Stomach (tissue), 9 donors: ENCODE data around the gene CDRT4. TPM values are rescaled to one million over a fixed set of nuclear protein-coding genes. Genes with fewer than 3 reads are reported as not detected.

ENCODE experiments used
- DNase-seq, 2 donors: peaks; one replicate each; pipeline versions ENCODE4 v3.0.0 to v3.0.0-alpha.2; 2013 to 2019
- H3K27ac ChIP-seq, 5 donors: fragments of 200-600 bp in 4 of 5; sonication (generic) in 4 of 5; one replicate each; pipeline ENCODE4 v1.5.1; 2013 to 2019; ENCODE audit warnings: mild to moderate bottlenecking in 1 of 5, moderate library complexity in 1 of 5
- H3K27me3 ChIP-seq, 3 donors: fragments of 200-600 bp; sonication (generic); one replicate each; pipeline ENCODE4 v1.5.1; 2017 to 2019; ENCODE audit warnings: mixed run types in 1 of 3
- H3K36me3 ChIP-seq, 4 donors: fragments of 200-600 bp; sonication (generic); 1 replicate in 3 of 4; 2 replicates in 1 of 4; pipeline ENCODE4 v1.5.1; 2016 to 2019
- H3K4me1 ChIP-seq, 4 donors: fragments of 200-600 bp; sonication (generic); one replicate each; pipeline ENCODE4 v1.5.1; 2016 to 2019
- H3K4me3 ChIP-seq, 4 donors: fragments of 200-600 bp; sonication (generic) in 3 of 4; one replicate each; pipeline ENCODE4 v1.5.1; 2016 to 2019; ENCODE audit warnings: mild to moderate bottlenecking in 1 of 4
- H3K9me3 ChIP-seq, 4 donors: fragments of 200-600 bp; sonication (generic); one replicate each; pipeline ENCODE4 v1.5.1; 2016 to 2019
- EP300 ChIP-seq: sonication (generic); formaldehyde crosslinking; IDR thresholded peaks from one replicate; pipeline ENCODE4 v1.6.1; 2017; ENCODE audit warnings: antibody characterized with exemption
- POLR2A ChIP-seq, 4 donors: fragments of 450-650 bp; IDR thresholded peaks; one replicate each; pipeline ENCODE4 v1.6.1; 2016; ENCODE audit warnings: antibody characterized with exemption in 4 of 4, control low read depth in 2 of 4, mild to moderate bottlenecking in 1 of 4, moderate library complexity in 1 of 4
- POLR2AphosphoS5 ChIP-seq, 3 donors: sonication (generic); formaldehyde crosslinking; IDR thresholded peaks; one replicate each; pipeline ENCODE4 v1.6.1; 2016; ENCODE audit warnings: antibody characterized with exemption in 3 of 3
- WGBS, 5 donors: extraction: QIAGEN DNeasy Blood & Tissue Kit in 3 of 5; methylation state at CpG; one replicate each; pipeline versions ENCODE4 v1.1.5 to v1.1.7; 2013 to 2018; 5-methylcytosine and 5-hydroxymethylcytosine counted together
- intact Hi-C: fragments of 100-400 bp; cut with DNase I; formaldehyde crosslinking; loops from one replicate; pipeline ENCODE4 v1.15.1; 2023; ENCODE audit warnings: low total_unique reads
- polyA plus RNA-seq, 3 donors: library from polyadenylated mRNA; stranded (reverse); fragments of 200-250 nt; gene quantifications; one replicate each; pipeline ENCODE4 v1.2.3, GENCODE V29; 2013
- total RNA-seq, 5 donors: library from RNA; depleted of rRNA; stranded (reverse); fragments of >200 nt; gene quantifications; one replicate each; pipeline versions ENCODE4 v1.1.0 to v1.2.3, GENCODE V29; 2014 to 2016
- TF ChIP-seq, protein P1 (sequence below), 7 experiments: fragments of 450-650 bp in 4 of 7; fragments of 200-600 bp in 3 of 7; sonication (generic) in 3 of 7; IDR thresholded peaks; one replicate each; pipeline ENCODE4 v1.5.1; 2016 to 2019; ENCODE audit warnings: antibody characterized with exemption in 7 of 7, control low read depth in 2 of 7, mild to moderate bottlenecking in 1 of 7
- donor health status: healthy with polysubstance abuse.
- donor health status: Bipolar disorder and iron deficiency.
- donor health status: healthy.

CDRT4 gene
- total and polyA plus RNA-seq, 8 donors: 1.5 to 12.8 (median 4.7) TPM; not detected in 2

- TF ChIP-seq POLR2AphosphoS5 (IDR thresholded peaks at IDR 0.05): peak in 1 of 3 donors; percentile 6
- TF ChIP-seq, protein P1, sequence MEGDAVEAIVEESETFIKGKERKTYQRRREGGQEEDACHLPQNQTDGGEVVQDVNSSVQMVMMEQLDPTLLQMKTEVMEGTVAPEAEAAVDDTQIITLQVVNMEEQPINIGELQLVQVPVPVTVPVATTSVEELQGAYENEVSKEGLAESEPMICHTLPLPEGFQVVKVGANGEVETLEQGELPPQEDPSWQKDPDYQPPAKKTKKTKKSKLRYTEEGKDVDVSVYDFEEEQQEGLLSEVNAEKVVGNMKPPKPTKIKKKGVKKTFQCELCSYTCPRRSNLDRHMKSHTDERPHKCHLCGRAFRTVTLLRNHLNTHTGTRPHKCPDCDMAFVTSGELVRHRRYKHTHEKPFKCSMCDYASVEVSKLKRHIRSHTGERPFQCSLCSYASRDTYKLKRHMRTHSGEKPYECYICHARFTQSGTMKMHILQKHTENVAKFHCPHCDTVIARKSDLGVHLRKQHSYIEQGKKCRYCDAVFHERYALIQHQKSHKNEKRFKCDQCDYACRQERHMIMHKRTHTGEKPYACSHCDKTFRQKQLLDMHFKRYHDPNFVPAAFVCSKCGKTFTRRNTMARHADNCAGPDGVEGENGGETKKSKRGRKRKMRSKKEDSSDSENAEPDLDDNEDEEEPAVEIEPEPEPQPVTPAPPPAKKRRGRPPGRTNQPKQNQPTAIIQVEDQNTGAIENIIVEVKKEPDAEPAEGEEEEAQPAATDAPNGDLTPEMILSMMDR (IDR thresholded peaks at IDR 0.05): no peak
- no peaks in the 10 kb centered on the region for H3K27me3 ChIP-seq
- no peak for DNase-seq
- H3K27ac ChIP-seq: peak overlapping the region in 3 of 5 donors; percentile 9 to 55 (median 31)
- H3K4me3 ChIP-seq: no peak overlapping the region
- no peaks in the 10 kb centered on the region for H3K36me3 ChIP-seq
- WGBS, 5 donors: 63 to 73% (median 66%) methylated on average over 5 of the region's 5 CpGs
- peaks cover 0 to 7% (median 0%) of the 10 kb centered on the region in 4 donors for H3K4me1 ChIP-seq
- intact Hi-C loops: no loop called here
- no peaks in the 10 kb centered on the region for H3K9me3 ChIP-seq
Measured at GRCh38 chr17:15392326-15392741, 75.1 kb downstream of the CDRT4 start.

DNA sequence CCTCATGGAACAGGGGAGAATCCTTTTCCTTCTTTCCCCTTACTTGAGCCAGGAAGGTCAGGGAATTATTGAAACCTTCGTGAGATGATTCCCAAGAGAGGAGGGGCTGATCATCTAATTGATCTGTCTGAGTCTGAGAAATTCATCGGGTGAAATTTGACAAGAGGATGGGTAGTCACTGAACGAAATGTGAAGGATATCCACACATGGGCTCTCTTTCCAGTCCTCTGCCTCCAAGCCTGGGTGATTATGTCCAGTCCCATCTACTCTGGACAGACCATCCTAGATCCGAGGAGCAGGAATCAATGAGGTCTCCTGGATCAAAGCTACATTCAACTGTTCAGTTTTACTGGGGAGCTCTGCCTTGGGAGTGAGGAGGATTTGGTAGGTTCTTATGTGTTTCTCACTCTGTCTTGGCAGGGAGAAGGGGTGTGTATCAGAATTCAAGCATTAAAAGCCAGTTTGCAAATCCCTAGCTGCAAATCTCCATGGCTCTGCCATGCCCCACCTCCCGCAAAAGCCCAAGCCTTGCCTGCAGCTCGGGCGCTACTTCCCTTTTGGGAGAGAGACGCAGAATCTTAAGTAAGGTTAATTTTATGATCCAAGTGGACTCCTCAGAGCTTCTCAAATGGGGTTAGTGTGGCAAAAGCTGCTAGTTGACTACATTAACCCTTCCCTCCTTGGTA lies 78.9 kb downstream of the CDRT4 start:
- no peaks in the 10 kb centered on the region for H3K9me3 ChIP-seq

DNA sequence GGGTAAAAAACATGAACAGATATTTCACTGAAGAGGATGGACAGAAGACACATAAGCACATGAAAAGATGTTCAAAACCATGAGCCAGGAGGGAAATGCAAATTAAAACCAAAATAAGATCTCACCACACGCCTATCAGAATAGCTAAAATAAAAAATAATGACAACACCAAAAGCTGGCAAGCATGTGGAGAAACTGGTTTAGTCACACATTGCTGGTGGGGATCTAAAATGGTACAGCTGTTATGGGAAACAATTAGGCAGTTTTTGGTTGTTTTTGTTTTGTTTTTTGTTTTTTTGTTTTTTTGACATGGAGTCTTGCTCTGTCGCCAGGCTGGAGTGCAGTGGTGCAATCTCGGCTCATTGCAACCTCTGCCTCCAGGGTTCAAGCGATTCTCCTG lies 81.3 kb downstream of the CDRT4 start:
- H3K4me1 ChIP-seq: peaks cover 0 to 20% (median 6%) of the 10 kb centered on the region in 4 donors
- 79 to 90% (median 88%) methylated on average over 4 of the region's 4 CpGs for WGBS, 5 donors
- intact Hi-C loops: no loop called here
- no peak for DNase-seq
- H3K27me3 ChIP-seq: no peaks in the 10 kb centered on the region
- no peak for TF ChIP-seq POLR2AphosphoS5 (IDR thresholded peaks at IDR 0.05)
- no peak for TF ChIP-seq POLR2A (IDR thresholded peaks at IDR 0.05)
- no peak for TF ChIP-seq EP300
- TF ChIP-seq, protein P1 (IDR thresholded peaks at IDR 0.05): no peak
- H3K27ac ChIP-seq: no peak overlapping the region
- no peak overlapping the region for H3K4me3 ChIP-seq
- no peaks in the 10 kb centered on the region for H3K36me3 ChIP-seq
- no peaks in the 10 kb centered on the region for H3K9me3 ChIP-seq

More for the DNA sequence above, 78.9 kb downstream of the CDRT4 start:
- WGBS, 5 donors: 75 to 85% (median 82%) methylated on average over 8 of the region's 8 CpGs
- no peak for DNase-seq
- no peaks in the 10 kb centered on the region for H3K36me3 ChIP-seq
- TF ChIP-seq EP300 (no peak), POLR2A (IDR thresholded peaks at IDR 0.05) (no peak)
- TF ChIP-seq, protein P1 (IDR thresholded peaks at IDR 0.05): no peak
- H3K4me3 ChIP-seq: no peak overlapping the region
- intact Hi-C loops: no loop called here
- no peaks in the 10 kb centered on the region for H3K27me3 ChIP-seq
- H3K4me1 ChIP-seq: peaks cover 0 to 20% (median 6%) of the 10 kb centered on the region in 4 donors
- H3K27ac ChIP-seq: peak overlapping the region in 1 of 5 donors; percentile 14

Other genes starting within 250 kb of the CDRT4 start
- gene PMP22, start 202.3 kb downstream of the CDRT4 start, total RNA-seq: 100 to 1,000 TPM in 1 of 5 donors, 10 to 100 TPM in 4; 35.6 to 168 (median 64.5) TPM
- 10 to 100 TPM; 34.2 to 54.4 (median 49.0) TPM for gene PMP22, start 202.3 kb downstream of the CDRT4 start, polyA plus RNA-seq
- under 1 TPM in 1 of 5 donors, not detected in 4; 0.92 TPM for gene TEKT3, start 126.0 kb downstream of the CDRT4 start, total RNA-seq
- gene TEKT3, start 126.0 kb downstream of the CDRT4 start, polyA plus RNA-seq: 1 to 10 TPM in 1 of 3 donors, under 1 TPM in 1, not detected in 1; 0.65 to 2.7 TPM
- gene TVP23C, start 95.9 kb upstream of the CDRT4 start, total RNA-seq: 10 to 100 TPM in 4 of 5 donors, not detected in 1; 11.6 to 74.5 (median 37.5) TPM
- 1 to 10 TPM in 2 of 3 donors, not detected in 1; 2.4 to 2.6 TPM for gene TVP23C, start 95.9 kb upstream of the CDRT4 start, polyA plus RNA-seq
- 10 to 100 TPM in 2 of 5 donors, 1 to 10 TPM in 1, not detected in 2; 2.0 to 13.0 (median 11.2) TPM for gene FBXW10B, start 152.1 kb upstream of the CDRT4 start, total RNA-seq
- 1 to 10 TPM in 2 of 3 donors, under 1 TPM in 1; 0.31 to 2.8 (median 1.5) TPM for gene FBXW10B, start 152.1 kb upstream of the CDRT4 start, polyA plus RNA-seq
- gene TRIM16, start 216.7 kb upstream of the CDRT4 start, total RNA-seq: 10 to 100 TPM in 4 of 5 donors, 1 to 10 TPM in 1; 1.2 to 82.9 (median 46.3) TPM
- gene TRIM16, start 216.7 kb upstream of the CDRT4 start, polyA plus RNA-seq: 10 to 100 TPM; 19.4 to 70.9 (median 24.5) TPM
- 10 to 100 TPM in 3 of 5 donors, 1 to 10 TPM in 2; 4.7 to 29.4 (median 13.6) TPM for gene ZNF286A, start 232.1 kb upstream of the CDRT4 start, total RNA-seq
- 1 to 10 TPM; 3.5 to 5.7 (median 4.3) TPM for gene ZNF286A, start 232.1 kb upstream of the CDRT4 start, polyA plus RNA-seq